HG03103 (cell line): ENCODE results near the gene RFT1.
A peak's percentile ranks its signal among the peaks of the same experiment; 100 is the strongest.

Experiments
- ATAC-seq: cut with Tn5 transposase; IDR thresholded peaks from one replicate; pipeline ENCODE4 v1.9.1; 2021; ENCODE audit warnings: low read depth; ENCODE audit not compliant: unreplicated experiment

Gene RFT1

DNA sequence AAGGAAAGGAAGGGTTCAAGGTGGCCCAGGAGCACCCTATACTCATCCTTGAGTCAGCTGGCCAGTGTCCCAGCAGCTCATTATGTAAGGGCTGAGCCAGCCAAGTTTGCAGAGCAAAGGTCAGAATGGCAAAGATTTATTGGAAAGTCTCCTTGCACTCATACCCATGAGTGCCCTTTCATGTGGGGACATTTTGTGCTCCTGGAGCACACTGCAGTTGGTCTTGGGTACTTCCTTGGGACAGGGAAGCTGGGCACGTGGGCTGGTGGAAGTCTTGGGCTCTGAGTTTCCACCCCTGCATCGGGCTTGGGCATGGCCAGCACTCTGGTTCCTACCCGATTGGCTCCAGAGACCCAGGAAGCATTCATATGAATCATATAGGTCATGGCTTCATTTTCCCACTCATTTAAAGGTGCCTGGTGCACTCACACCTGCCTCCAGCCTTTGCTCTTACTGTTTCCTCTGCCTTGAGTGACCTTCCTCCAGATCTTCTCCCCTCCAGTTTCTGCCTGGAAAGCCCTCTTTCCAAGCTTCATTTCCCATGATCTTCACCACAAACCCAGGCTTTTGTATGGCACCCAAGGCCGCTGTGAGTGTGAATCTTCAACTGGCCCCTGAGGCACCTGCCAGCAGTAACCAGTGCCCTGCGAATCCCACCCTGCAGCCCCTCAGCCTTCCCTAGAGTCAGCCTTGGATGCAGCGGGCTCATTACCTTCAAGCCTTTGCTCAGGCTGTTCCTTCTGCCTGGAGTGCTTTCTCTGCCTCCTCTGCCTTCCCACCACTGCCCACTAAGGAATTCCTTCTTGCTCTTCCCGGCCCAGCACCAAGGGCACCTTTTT is 20.2 kb upstream of the RFT1 start:
- no peak for ATAC-seq

- no peak for ATAC-seq
Observed at GRCh38 chr3:53149699-53150098, 19.5 kb upstream of the RFT1 start.

DNA sequence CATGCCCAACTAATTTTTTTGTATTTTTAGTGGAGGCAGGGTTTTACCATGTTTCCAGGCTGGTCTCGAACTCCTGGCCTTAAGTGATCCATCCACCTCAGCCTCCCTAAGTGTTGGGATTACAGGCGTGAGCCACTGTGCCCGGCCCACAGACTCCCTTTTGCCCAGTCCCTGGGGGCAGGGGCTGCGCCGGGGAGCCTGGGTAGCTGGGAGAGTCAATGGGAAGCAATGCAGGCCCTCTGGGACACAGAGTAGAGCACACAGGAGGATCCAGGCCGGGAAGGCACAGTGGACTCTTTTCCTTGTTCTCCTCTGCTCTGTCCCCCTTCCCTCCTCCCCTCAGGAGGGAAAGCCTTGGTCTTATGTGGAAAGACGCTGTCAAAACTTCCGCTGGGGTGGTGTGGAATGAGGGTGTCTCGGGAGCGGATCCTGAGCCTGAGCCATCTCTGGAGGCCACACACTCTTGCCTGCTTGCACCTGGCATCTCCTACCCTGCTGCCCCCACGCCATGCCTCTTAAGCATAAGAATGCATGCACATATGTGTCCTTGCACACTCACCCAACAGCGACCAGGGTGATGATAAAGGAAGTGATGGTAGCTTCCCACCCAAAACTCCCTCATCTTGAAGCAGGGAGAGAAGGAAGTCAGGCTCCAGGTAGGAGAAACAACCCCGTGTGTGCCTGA is 18.9 kb upstream of the RFT1 start:
- no peak for ATAC-seq

- no peak for ATAC-seq
Observed at GRCh38 chr3:53147903-53148400, 17.7 kb upstream of the RFT1 start.

DNA sequence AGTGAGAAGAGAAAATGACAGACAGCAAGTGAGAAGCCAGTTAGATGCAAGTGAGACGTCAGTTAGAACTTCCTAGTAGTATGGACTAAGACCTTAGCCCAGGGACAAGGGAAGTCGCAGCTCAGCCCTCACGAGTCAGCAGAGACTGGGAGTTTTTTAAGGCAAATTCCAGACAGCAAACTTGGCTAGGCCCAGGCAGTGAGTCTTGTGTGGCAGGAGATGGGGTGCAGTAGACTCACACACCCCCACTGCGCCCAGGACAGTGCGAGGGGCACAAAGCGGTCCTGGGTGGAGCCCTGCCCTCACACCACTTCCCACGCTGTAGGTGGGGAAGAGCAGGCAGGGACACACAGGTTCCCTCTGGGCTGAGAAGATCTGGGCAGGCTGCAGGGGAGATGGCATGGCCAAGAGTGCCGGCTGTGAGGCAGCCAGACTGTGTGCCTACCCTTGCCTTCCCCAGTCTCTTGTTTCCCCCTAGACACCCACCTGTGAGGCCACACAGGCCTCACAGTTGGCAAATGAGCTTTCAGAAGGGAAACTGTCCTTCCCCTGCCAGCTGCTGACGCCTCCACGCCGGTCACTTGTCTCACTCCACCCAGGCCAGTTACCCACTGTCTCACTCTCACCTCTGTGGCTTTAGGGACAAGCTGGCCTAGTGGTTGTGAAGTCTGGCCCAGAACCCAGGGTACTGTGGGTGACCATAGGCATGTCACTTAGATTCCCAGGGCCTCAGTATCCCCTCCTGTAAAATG is 17.1 kb upstream of the RFT1 start:
- no peak for ATAC-seq

DNA sequence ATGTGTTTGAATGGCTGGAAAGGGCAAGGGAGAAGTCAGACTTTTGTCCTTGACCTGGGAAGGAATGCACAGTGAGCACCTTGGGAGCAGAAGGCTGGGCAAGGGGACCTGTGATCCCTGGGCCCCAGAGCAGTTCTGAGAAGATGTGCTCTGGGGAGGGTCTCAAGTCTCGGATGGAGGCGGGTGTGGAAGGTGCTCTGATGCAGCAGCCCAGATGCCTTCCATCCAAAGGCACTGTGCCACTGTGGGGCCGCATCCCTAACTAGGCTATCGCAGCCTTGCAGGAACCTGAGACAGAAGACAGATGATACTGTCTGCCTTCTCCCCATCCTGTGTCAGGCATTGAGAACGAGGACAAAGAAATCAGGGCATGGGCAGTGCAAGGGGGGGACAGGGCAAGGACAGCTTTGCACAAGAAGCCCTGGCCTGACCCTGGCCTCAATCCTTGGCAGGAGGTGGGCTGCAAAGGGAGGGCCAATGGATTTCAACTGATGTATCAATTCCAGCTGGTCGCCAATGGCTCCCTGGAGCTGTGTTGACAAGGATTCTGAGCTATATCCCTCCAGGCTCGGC is 16.2 kb upstream of the RFT1 start:
- no peak for ATAC-seq

DNA sequence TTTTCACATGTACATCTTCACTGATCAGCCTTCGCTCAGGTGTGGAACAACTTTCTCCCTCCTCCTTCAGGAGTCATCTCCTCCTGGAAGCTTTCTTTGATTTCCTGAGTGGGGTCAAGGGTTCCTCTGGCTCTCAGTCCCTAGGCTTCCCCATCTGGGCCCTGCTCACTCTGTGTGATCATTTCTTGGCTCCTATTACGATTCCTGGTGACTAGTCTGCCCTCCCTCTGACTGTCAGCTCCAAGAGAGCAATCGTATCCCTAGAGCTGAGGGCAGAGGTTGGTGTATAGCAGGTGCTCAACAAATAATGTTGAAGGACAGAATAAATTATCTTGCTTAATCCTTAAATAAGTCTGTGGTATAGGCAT is 15.5 kb upstream of the RFT1 start:
- no peak for ATAC-seq

- no peak for ATAC-seq
Observed at GRCh38 chr3:53144862-53145712, 14.9 kb upstream of the RFT1 start.

- no peak for ATAC-seq
Observed at GRCh38 chr3:53144446-53144845, 14.2 kb upstream of the RFT1 start.

- ATAC-seq = no peak
Observed at GRCh38 chr3:53142986-53143385, 12.8 kb upstream of the RFT1 start.

DNA sequence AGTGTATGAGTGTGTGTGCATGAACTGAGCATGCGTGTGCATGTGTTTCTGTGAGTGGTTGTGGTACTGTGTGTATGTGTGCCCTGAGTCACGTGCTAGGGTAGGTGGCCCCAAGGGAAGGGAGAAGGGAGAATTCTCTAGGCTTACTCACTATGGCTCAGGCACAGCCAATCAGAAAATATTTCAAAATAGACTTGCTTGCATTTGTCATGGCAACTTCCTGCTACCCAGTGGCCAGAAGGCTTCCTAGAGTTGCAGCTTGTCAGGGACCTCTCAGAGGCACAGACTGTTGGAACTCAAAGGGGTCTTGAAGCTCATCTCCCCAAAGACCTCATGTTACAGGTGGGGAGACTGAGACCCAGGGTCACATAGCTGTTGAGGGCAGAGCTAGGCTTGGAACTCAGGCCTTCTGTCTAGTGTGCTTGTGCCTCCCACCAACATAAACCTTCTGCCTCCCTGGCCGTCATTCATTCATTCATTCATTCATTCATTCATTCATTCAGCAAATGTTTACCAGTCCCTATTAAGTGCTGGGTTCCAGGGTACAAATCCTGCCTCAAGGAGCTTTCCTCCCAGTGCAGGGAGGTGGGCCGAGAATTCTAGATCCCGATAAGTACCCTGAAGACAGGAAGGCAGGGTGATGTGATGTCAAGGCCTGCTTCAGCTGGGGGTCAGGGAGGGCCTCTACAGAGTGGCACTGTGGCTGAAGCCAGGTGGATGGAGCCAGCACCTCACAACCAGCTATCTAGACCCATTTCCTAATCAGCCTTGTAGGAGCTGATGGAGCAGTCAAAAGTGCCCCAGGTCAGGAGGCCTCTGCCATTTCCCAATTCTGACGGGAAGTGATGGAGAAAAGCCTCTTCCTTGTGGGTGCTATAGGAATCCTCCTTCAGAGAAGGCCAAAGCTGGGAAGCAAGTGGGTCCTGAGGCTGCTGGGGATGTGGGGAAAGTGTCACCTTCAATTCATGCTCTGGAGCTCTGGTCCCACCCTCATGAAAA is 10.9 kb upstream of the RFT1 start:
- ATAC-seq = no peak

DNA sequence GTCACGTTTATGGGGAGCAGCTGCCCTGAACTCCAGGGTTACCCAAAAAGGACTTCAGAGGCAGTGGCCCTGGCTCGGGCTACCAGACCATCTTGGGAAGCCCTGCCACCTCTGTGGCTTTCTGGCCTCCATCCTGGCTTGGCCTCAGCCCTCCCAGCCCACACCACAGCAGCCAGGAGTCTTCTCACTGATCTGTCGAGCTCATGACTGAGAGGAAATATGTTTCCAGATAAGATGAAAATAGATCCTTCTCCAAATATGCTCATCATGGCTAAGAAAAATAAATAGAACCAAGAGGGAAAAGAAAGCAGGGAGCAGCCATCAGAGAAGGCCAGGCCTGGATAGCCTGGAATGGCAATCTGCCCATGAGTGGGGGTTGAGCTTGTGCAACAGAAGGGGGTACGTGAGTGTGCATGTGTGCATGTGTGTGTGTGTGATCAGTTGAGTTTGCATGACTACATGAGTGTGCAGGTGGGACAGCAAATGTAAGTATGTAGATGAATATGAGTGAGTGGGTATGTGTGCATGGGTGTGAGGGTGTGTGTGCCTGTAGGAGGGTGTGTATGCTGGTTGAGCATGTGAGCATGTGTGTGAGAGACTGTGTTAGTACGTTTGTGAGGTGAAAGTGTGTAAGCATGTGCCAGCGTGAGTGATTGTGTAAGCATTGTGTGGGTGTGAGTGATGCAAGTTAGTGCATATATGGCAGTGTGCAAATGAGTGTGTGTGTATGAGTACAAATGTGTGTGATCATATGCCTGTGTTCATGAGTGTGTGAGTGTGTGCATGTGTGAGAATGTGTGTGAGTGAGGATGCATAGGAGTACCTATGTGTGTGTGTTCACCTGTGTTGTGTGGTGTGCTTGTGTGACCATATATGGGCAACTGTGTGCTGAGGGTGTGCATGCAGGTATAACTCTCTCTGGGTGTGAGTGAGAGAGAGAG is 9.9 kb upstream of the RFT1 start:
- ATAC-seq = no peak

DNA sequence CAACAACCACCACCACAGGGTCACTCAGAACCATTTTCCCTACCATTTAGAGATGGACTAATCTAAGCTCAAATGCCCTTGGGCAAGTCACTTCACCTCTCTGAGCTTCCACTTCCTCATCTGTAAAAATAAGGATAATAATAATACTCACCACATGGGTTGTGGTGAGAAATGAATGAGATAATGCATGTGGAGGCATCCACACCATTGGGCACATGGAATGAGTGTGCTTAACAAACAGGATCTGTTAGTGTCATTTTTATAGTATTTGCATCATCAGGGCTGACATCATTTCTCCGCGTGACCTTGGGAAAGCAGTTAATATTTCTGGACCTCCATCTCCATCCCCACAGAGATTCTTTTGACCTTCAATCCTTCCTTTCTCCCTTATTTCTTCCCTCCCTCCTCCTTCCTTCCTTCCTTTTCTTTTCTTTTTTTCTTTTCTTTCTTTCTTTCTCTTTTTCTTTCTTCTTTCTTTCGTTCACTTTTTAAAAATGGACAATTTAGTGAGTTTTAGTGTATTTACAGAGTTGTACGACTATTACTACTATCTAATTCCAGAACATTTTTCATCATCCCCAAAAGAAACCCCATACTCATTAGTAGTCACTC is 7.7 kb upstream of the RFT1 start:
- no peak for ATAC-seq

DNA sequence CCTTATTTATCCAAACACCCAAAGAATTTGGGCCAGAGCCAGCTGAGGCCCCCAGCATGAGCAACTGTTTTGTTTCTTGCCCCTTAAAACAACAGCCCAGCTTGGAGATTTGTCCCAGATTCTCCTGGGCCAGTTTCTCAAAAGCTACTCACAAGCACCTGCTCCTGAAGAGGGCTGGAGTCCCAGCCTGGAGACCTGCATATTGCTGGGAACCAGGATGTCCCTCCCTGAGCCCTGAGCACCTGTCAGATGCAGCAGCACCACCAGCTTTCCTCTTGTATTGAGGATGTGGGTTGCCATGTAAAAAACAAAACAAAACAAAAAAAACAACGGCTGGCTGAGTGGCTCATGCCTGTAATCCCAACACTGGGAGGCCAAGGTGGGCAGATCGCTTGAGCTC is 7.0 kb upstream of the RFT1 start:
- no peak for ATAC-seq

DNA sequence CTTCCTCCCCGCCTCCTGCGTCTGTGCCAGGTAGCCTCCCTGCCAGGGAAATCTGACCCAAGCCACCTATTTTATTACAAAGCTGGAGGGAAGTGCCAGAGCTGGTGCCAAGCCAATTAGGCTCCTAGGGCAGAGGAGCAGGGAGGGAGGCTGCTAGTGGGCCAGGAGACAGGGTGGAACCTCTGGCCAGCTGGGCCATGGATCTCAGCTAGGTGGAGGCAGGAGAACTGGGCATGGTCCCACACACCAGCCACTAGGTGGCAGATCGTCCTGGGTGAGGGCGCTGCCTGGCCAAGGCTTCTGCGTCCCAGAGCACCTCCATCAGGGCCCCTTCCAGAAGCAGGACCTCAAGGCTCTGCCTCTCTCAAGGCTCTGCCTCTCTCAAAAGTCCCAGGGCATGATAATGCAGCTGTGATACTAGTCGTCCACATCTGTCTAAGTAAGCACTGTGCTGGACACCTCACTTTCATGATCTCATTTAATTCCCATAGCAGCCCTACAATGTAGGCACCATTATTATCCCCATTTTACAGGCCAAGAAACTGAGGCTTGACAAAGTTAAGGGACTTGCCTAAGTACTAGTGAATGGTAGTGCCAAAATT is 4.5 kb upstream of the RFT1 start:
- ATAC-seq = peak; percentile 59

- no peak for ATAC-seq
Observed at GRCh38 chr3:53132347-53132746, 2.1 kb upstream of the RFT1 start.

- no peak for ATAC-seq
Observed at GRCh38 chr3:53131096-53131495, 861 bp upstream of the RFT1 start.
